HEK293T (cell line): ENCODE data around the gene RNFT2.

Experiments
- CTCF ChIA-PET: fragments of 350-600 bp; formaldehyde crosslinking; extraction: SDS; loops from one replicate; lab custom pipeline; 2021; ENCODE audit warnings: antibody characterized with exemption, inconsistent platforms; lab: Yijun Ruan, JAX
- POLR2A ChIA-PET: fragments of 350-600 bp; formaldehyde crosslinking; extraction: SDS; loops from one replicate; lab custom pipeline; 2020; ENCODE audit warnings: antibody characterized with exemption, inconsistent platforms; lab: Yijun Ruan, JAX
- DNase-seq: peaks from one replicate; pipeline ENCODE4 v3.0.0; 2012; ENCODE audit warnings: mixed read lengths; ENCODE audit errors: extremely low spot score
- ARNT ChIP-seq: fragments of 450-650 bp; IDR thresholded peaks from 2 replicates; pipeline ENCODE4 v1.6.1; 2017; ENCODE audit warnings: mild to moderate bottlenecking
- BHLHE40 ChIP-seq: fragments of 450-650 bp; IDR thresholded peaks from 2 replicates; pipeline ENCODE4 v1.6.1; 2016; ENCODE audit warnings: mild to moderate bottlenecking, moderate library complexity, borderline replicate concordance
- CTBP1 ChIP-seq: fragments of 450-650 bp; IDR thresholded peaks from 2 replicates; pipeline ENCODE4 v1.6.1; 2016; ENCODE audit warnings: borderline replicate concordance
- ELF4 ChIP-seq: fragments of 450-650 bp; IDR thresholded peaks from 2 replicates; pipeline ENCODE4 v1.6.1; 2017; ENCODE audit warnings: antibody characterized with exemption
- FOXA1 ChIP-seq: fragments of 450-650 bp; IDR thresholded peaks from 2 replicates; pipeline ENCODE4 v1.6.1; 2016; ENCODE audit warnings: mild to moderate bottlenecking
- FOXK2 ChIP-seq: fragments of 450-650 bp; IDR thresholded peaks from 2 replicates; pipeline ENCODE4 v1.6.1; 2016; ENCODE audit warnings: mild to moderate bottlenecking
- FOXM1 ChIP-seq: fragments of 450-650 bp; IDR thresholded peaks from 2 replicates; pipeline ENCODE4 v1.6.1; 2017; ENCODE audit warnings: mild to moderate bottlenecking, borderline replicate concordance
- HDGF ChIP-seq: fragments of 450-650 bp; IDR thresholded peaks from 2 replicates; pipeline ENCODE4 v1.6.1; 2017; ENCODE audit warnings: antibody characterized with exemption, borderline replicate concordance
- L3MBTL2 ChIP-seq: fragments of 450-650 bp; conservative IDR thresholded peaks from 2 replicates; pipeline ENCODE4 v1.6.1; 2016; ENCODE audit warnings: mild to moderate bottlenecking
- LEF1 ChIP-seq: fragments of 450-650 bp; IDR thresholded peaks from 2 replicates; pipeline ENCODE4 v1.6.1; 2017; ENCODE audit warnings: mild to moderate bottlenecking, borderline replicate concordance
- NFRKB ChIP-seq: fragments of 450-650 bp; IDR thresholded peaks from 2 replicates; pipeline ENCODE4 v1.6.1; 2016; ENCODE audit warnings: mild to moderate bottlenecking, moderate library complexity
- PKNOX1 ChIP-seq: fragments of 450-650 bp; IDR thresholded peaks from 2 replicates; pipeline ENCODE4 v1.6.1; 2016
- SP1 ChIP-seq: fragments of 450-650 bp; IDR thresholded peaks from 2 replicates; pipeline ENCODE4 v1.6.1; 2017
- SUZ12 ChIP-seq: fragments of 450-650 bp; IDR thresholded peaks from 2 replicates; pipeline ENCODE4 v1.6.1; 2016; ENCODE audit warnings: mild to moderate bottlenecking
- TARDBP ChIP-seq: fragments of 450-650 bp; IDR thresholded peaks from 2 replicates; pipeline ENCODE4 v1.6.1; 2016
- ZNF384 ChIP-seq: fragments of 450-650 bp; IDR thresholded peaks from 2 replicates; pipeline ENCODE4 v1.6.1; 2016

The RNFT2 gene

DNA sequence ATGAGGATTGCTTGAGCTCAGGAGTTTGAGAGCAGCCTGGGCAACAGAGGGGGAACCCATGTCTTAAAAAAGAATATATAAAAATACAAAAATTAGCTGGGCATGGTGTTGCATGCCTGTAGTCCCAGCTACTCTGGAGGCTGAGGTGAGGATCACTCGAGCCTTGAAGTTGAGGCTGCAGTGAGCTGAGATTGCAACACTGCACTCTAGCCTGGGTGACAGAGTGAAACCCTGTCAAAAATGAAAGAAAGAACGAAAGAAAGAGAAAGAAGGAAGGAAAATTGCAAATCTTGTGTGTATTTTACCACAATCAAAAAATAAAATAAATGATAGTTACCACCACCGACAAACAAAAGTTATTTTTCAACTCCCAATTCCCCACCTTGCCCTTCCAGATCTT is 45.5 kb upstream of the RNFT2 start:
- DNase-seq = no peak
- POLR2A ChIA-PET = interaction anchor here (1.0 kb wide), 1 partner anchor 15 kb away, joined by 3 read pairs; no protein-coding TSS in a partner anchor
- TF ChIP-seq HDGF (no peak), PKNOX1 (no peak), FOXK2 (no peak), NFRKB (no peak), FOXM1 (no peak), SUZ12 (no peak), LEF1 (no peak), ARNT (no peak), ELF4 (no peak), L3MBTL2 (no peak), ZNF384 (no peak), SP1 (no peak), TARDBP (no peak), CTBP1 (no peak), FOXA1 (no peak), BHLHE40 (no peak)
- CTCF ChIA-PET = no interaction called here

DNA sequence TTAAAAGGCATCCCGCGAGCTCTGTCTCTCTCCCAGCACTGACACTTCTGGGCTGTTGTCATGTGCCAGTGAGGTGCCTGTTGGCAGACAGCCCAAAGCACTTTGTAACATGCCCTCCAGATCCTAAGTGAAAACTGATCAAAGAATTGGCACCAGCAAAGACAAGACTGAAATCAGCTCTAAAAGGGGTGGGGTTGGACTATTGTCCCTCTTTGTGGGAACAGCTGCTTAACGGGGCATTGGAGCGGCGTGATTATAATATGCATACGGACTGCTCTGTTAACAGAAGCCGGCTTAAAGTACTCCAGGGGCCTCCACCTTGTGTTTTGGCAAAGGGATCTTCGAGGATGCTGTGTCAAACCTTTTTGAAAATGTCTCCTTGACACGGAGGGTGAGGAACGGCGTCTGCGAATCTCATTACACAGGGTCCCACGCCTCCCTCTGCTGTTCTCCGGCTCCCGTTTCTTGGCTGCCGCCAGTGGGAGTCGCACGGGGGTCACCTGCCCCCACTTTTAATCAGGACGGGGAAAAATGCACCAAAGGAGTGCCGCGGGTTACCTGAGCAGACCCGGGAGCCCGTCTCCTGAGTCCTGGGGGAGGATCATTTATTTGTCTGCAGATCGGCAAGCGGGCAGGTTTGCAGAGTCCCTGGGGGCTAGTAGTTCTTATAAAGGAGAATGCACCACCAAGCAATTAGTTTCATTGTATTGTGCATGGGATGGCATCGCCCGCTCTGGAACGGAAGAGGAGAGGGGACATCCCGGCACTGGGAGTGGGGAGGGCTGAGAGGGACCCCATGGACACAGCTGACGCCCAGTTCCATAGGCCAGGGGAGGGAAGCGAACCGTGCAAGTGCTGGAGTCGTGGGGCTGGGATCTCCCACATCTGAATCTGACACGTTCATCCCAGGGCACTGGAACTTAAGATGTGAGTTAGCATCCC is 44.6 kb upstream of the RNFT2 start:
- POLR2A ChIA-PET = interaction anchor here (1.0 kb wide), 1 partner anchor 16 kb away, joined by 3 read pairs; no protein-coding TSS in a partner anchor
- CTCF ChIA-PET = interaction anchor here (0.7 kb wide), 1 partner anchor 15 kb away, joined by 3 read pairs; no protein-coding TSS in a partner anchor
- no peak for DNase-seq
- TF ChIP-seq SUZ12 (no peak), FOXM1 (no peak), TARDBP (no peak), SP1 (no peak), PKNOX1 (no peak), CTBP1 (no peak)

DNA sequence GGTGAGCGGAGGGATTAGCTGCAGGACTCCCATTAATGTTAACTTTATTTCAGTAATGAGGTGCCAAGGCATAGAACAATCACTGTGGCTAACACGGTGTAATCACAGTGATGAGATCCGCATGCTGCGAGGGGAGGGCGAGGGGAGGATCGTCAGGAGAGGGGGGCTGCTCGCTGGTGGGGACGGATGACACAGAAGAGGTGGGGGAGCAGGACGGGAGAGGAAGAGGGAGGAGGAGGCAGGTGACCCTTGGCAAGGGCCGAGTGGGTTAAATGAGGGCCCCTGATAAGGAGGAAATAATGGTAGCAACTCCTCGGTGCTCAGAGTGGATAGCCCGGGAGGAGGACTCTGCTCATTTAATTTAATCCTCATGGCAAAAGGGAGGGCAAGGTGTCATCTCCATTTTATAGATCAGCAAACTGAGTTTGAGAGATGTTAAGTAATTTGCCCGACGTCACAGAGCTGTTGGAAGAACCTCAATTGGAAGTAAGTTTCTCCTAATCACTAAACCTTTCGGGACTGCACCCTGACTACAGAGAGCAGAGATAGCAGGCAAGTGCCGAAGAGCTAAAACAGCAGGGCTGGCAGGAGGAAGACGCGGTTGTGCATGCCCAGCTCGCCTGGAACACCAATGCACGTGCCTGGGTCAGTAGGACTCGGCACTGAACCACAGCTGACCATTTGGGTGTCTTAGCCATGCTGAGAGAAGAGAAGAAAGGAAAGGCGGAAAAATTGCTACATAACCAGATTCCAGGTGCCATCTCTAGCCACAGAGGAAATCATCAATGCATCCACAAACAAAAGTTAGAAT is 43.3 kb upstream of the RNFT2 start:
- no peak for DNase-seq
- ChIA-PET CTCF (interaction anchor here (0.8 kb wide), 1 partner anchor 24 kb away, joined by 3 read pairs; no protein-coding TSS in a partner anchor), POLR2A (no interaction called here)

GRCh38 chr12:116695464-116695725 is 42.7 kb upstream of the RNFT2 start:
- DNase-seq = no peak
- TF ChIP-seq FOXM1 = no peak
- no peak for TF ChIP-seq NFRKB
- no peak for TF ChIP-seq L3MBTL2
- no peak for TF ChIP-seq TARDBP
- TF ChIP-seq LEF1 = no peak
- TF ChIP-seq BHLHE40 = no peak
- no peak for TF ChIP-seq HDGF
- TF ChIP-seq FOXA1 = no peak
- no peak for TF ChIP-seq ARNT
- TF ChIP-seq ELF4 = no peak
- TF ChIP-seq FOXK2 = no peak
- TF ChIP-seq SP1 = no peak
- TF ChIP-seq SUZ12 = no peak
- TF ChIP-seq PKNOX1 = no peak
- no peak for TF ChIP-seq ZNF384
- TF ChIP-seq CTBP1 = no peak
- ChIA-PET POLR2A (no interaction called here), CTCF (interaction anchor here (0.8 kb wide), 1 partner anchor 24 kb away, joined by 3 read pairs; no protein-coding TSS in a partner anchor)

More for the DNA sequence above, 43.3 kb upstream of the RNFT2 start:
- TF ChIP-seq FOXM1 (no peak), LEF1 (no peak), L3MBTL2 (no peak), FOXA1 (no peak), HDGF (no peak), SUZ12 (no peak), SP1 (no peak), BHLHE40 (no peak), ELF4 (no peak), FOXK2 (no peak), ZNF384 (no peak)

GRCh38 chr12:116697305-116697704 is 40.8 kb upstream of the RNFT2 start:
- ChIA-PET CTCF (interaction anchor here (0.6 to 0.9 kb wide), 3 partner anchors 17 to 1950 kb away, joined by 3 read pairs; no protein-coding TSS in a partner anchor), POLR2A (no interaction called here)
- peak; percentile 55 for DNase-seq
- TF ChIP-seq ZNF384 (peak; percentile 71), FOXA1 (no peak)

DNA sequence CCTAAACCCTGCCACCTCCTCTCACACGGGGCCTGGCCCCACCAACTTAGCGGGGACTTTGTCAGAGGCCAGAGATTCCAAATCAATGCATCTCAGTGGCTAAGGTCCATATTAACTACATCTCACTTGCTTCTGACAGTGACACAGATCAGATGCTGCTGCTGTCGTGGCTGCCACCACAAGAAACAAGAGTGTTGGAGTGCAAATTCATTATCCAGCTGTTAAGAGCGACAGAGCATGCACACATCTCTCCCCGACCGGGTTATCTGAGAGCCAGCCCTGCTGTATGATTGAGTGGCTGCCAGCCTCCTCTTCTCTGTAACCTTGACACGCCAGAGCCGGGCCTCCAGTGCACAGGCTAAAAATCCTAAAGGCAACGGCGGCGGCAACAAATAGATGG is 40.4 kb upstream of the RNFT2 start:
- CTCF ChIA-PET = interaction anchor here (0.6 to 0.9 kb wide), 2 partner anchors 17 to 84 kb away, joined by 3 read pairs; no protein-coding TSS in a partner anchor
- POLR2A ChIA-PET = no interaction called here
- no peak for TF ChIP-seq TARDBP
- no peak for TF ChIP-seq SP1
- TF ChIP-seq FOXA1 = no peak
- TF ChIP-seq FOXM1 = no peak
- no peak for TF ChIP-seq LEF1
- no peak for TF ChIP-seq ELF4
- TF ChIP-seq ARNT = no peak
- no peak for DNase-seq
